ENCODE results near the gene PDSS2.
A peak's percentile ranks its signal among the peaks of the same experiment; 100 is the strongest.

Gene PDSS2

DNA sequence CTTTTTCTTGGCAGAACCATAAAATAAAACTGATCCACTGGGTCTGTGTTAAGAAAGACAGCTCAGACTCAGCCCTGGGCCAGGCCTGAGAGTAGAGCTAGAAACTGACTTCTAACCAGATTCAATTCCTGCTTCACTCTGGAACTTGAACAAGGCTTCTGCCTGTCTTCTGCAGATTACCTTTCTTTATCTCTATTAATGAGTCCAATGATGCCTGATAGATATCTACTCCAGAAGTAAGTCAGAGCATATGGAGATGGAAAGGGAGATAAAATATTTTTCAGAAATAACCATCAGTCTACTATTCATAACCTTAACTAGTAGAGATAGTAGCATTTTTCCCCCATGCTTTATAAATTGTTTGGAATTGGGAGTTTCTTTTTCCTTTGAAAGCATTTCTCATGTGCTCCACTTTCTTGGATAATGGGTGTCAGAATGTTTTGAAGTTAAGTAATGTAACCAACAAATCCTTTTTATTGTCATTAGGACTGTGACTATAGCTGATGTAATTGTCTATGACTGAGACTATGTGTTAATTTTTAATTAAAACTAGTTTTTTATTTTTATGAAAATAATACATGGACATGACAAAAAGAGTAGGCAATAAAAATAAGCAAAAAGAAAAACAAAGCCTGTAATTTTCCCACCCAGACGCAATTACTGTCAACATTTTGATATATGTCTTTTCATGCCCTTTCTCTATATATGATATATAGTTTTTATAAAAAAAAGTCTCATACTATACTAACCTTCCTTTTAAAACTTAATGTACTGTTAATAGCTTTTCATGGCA lies 37.7 kb upstream of the PDSS2 start:
- Histone ChIP-seq H3K9me3 (replicated peaks in 1 of 2; ENCODE audit: control insufficient read depth in 2 of 2, insufficient read depth in 1 of 2, low read depth in 1 of 2, low read length in 2 of 2) (no peaks in the 10 kb centered on the region), H2AK5ac (ENCODE audit: low read depth, low read length) (no peak overlapping the region), H2BK15ac (ENCODE audit: low read length) (no peak overlapping the region), H3K4me1 (ENCODE audit: control insufficient read depth in 2 of 2, insufficient read depth in 1 of 2, low read depth in 1 of 2, low read length in 2 of 2) (peaks cover 9 to 39% of the 10 kb centered on the region in 2 donors), H3K27me3 (ENCODE audit: control insufficient read depth in 3 of 3, insufficient read depth in 3 of 3, low read depth in 1 of 3, low read length in 3 of 3) (no peaks in the 10 kb centered on the region), H3K4me3 (ENCODE audit: low read length in 2 of 2) (no peak overlapping the region), H2BK12ac (ENCODE audit: low read length) (no peak overlapping the region), H3K27ac (replicated peaks; ENCODE audit: low read length) (no peak overlapping the region), H3K9ac (ENCODE audit: low read depth, low read length, poor library complexity) (no peak overlapping the region), H3K23ac (ENCODE audit: low read depth, low read length, poor library complexity) (no peak overlapping the region), H2AFZ (ENCODE audit: low read length) (no peak overlapping the region), H3K79me1 (ENCODE audit: low read depth, low read length) (no peaks in the 10 kb centered on the region), H4K8ac (ENCODE audit: low read depth, low read length) (no peak overlapping the region), H4K91ac (ENCODE audit: low read depth, low read length, poor library complexity) (no peak overlapping the region), H3K36me3 (replicated peaks in 1 of 2; ENCODE audit: control insufficient read depth in 2 of 2, insufficient read depth in 2 of 2, low read length in 2 of 2) (peaks cover 0 to 15% of the 10 kb centered on the region in 2 donors), H3K14ac (ENCODE audit: low read length) (no peak overlapping the region), H3K18ac (ENCODE audit: low read length) (no peak overlapping the region), H3K4me2 (ENCODE audit: insufficient read depth, low read length, poor library complexity, severe bottlenecking) (no peak overlapping the region), H2BK5ac (ENCODE audit: low read length) (no peak overlapping the region), H2BK120ac (ENCODE audit: low read depth, low read length) (no peak overlapping the region), H3K4ac (ENCODE audit: low read length) (no peak overlapping the region)
- DNase-seq (ENCODE audit: low spot score) = no peak
- WGBS, 2 donors (ENCODE audit: extremely low coverage in 2 of 2, insufficient read length in 2 of 2, insufficient replicate concordance in 1 of 2) = no CpG with 5 or more reads among the region's 1 CpG

- Histone ChIP-seq H3K14ac (ENCODE audit: low read length) (no peak overlapping the region), H3K18ac (ENCODE audit: low read length) (no peak overlapping the region), H2AK5ac (ENCODE audit: low read depth, low read length) (no peak overlapping the region), H2BK12ac (ENCODE audit: low read length) (no peak overlapping the region), H2AFZ (ENCODE audit: low read length) (no peak overlapping the region), H4K91ac (ENCODE audit: low read depth, low read length, poor library complexity) (no peak overlapping the region), H3K4me3 (ENCODE audit: low read length in 2 of 2) (no peak overlapping the region), H3K4ac (ENCODE audit: low read length) (no peak overlapping the region), H3K27me3 (ENCODE audit: control insufficient read depth in 3 of 3, insufficient read depth in 3 of 3, low read depth in 1 of 3, low read length in 3 of 3) (no peaks in the 10 kb centered on the region), H3K4me1 (ENCODE audit: control insufficient read depth in 2 of 2, insufficient read depth in 1 of 2, low read depth in 1 of 2, low read length in 2 of 2) (peaks cover 9 to 36% of the 10 kb centered on the region in 2 donors), H3K36me3 (replicated peaks in 1 of 2; ENCODE audit: control insufficient read depth in 2 of 2, insufficient read depth in 2 of 2, low read length in 2 of 2) (peaks cover 0 to 15% of the 10 kb centered on the region in 2 donors), H2BK15ac (ENCODE audit: low read length) (no peak overlapping the region), H3K27ac (replicated peaks; ENCODE audit: low read length) (no peak overlapping the region), H2BK5ac (ENCODE audit: low read length) (no peak overlapping the region), H3K23ac (ENCODE audit: low read depth, low read length, poor library complexity) (no peak overlapping the region), H2BK120ac (ENCODE audit: low read depth, low read length) (no peak overlapping the region), H4K8ac (ENCODE audit: low read depth, low read length) (no peak overlapping the region), H3K79me1 (ENCODE audit: low read depth, low read length) (peaks cover 3% of the 10 kb centered on the region), H3K9ac (ENCODE audit: low read depth, low read length, poor library complexity) (no peak overlapping the region), H3K9me3 (replicated peaks in 1 of 2; ENCODE audit: control insufficient read depth in 2 of 2, insufficient read depth in 1 of 2, low read depth in 1 of 2, low read length in 2 of 2) (no peaks in the 10 kb centered on the region), H3K4me2 (ENCODE audit: insufficient read depth, low read length, poor library complexity, severe bottlenecking) (no peak overlapping the region)
- no CpG with 5 or more reads among the region's 2 CpGs for WGBS, 2 donors (ENCODE audit: extremely low coverage in 2 of 2, insufficient read length in 2 of 2, insufficient replicate concordance in 1 of 2)
- DNase-seq (ENCODE audit: low spot score) = no peak
These were observed 36.6 kb upstream of the PDSS2 start for GRCh38 chr6:107495971-107496370.

- Histone ChIP-seq H2BK15ac (ENCODE audit: low read length) (no peak overlapping the region), H2AK5ac (ENCODE audit: low read depth, low read length) (no peak overlapping the region), H4K91ac (ENCODE audit: low read depth, low read length, poor library complexity) (no peak overlapping the region), H3K36me3 (replicated peaks in 1 of 2; ENCODE audit: control insufficient read depth in 2 of 2, insufficient read depth in 2 of 2, low read length in 2 of 2) (peaks cover 0 to 15% of the 10 kb centered on the region in 2 donors), H2BK12ac (ENCODE audit: low read length) (no peak overlapping the region), H3K4ac (ENCODE audit: low read length) (no peak overlapping the region), H3K79me1 (ENCODE audit: low read depth, low read length) (peaks cover 3% of the 10 kb centered on the region), H2BK5ac (ENCODE audit: low read length) (no peak overlapping the region), H3K27me3 (ENCODE audit: control insufficient read depth in 3 of 3, insufficient read depth in 3 of 3, low read depth in 1 of 3, low read length in 3 of 3) (no peaks in the 10 kb centered on the region), H3K14ac (ENCODE audit: low read length) (no peak overlapping the region), H4K8ac (ENCODE audit: low read depth, low read length) (no peak overlapping the region), H3K18ac (ENCODE audit: low read length) (no peak overlapping the region), H3K4me3 (ENCODE audit: low read length in 2 of 2) (no peak overlapping the region), H3K9ac (ENCODE audit: low read depth, low read length, poor library complexity) (no peak overlapping the region), H3K27ac (replicated peaks; ENCODE audit: low read length) (peak overlapping the region; percentile 14), H3K4me2 (ENCODE audit: insufficient read depth, low read length, poor library complexity, severe bottlenecking) (no peak overlapping the region), H2AFZ (ENCODE audit: low read length) (no peak overlapping the region), H3K23ac (ENCODE audit: low read depth, low read length, poor library complexity) (no peak overlapping the region), H2BK120ac (ENCODE audit: low read depth, low read length) (no peak overlapping the region), H3K4me1 (ENCODE audit: control insufficient read depth in 2 of 2, insufficient read depth in 1 of 2, low read depth in 1 of 2, low read length in 2 of 2) (peaks cover 9 to 36% of the 10 kb centered on the region in 2 donors), H3K9me3 (replicated peaks in 1 of 2; ENCODE audit: control insufficient read depth in 2 of 2, insufficient read depth in 1 of 2, low read depth in 1 of 2, low read length in 2 of 2) (no peaks in the 10 kb centered on the region)
- no CpG with 5 or more reads among the region's 7 CpGs for WGBS, 2 donors (ENCODE audit: extremely low coverage in 2 of 2, insufficient read length in 2 of 2, insufficient replicate concordance in 1 of 2)
- DNase-seq (ENCODE audit: low spot score) = no peak
These were observed 35.9 kb upstream of the PDSS2 start for GRCh38 chr6:107495196-107495643.

- H4K8ac ChIP-seq (ENCODE audit: low read depth, low read length) = no peak overlapping the region
- peak overlapping the region in 1 of 2 donors; percentile 89 for H3K4me3 ChIP-seq (ENCODE audit: low read length in 2 of 2)
These were observed 34.0 kb upstream of the PDSS2 start for GRCh38 chr6:107493158-107494057.

More at GRCh38 chr6:107493158-107494057, 34.0 kb upstream of the PDSS2 start:
- Histone ChIP-seq H4K91ac (ENCODE audit: low read depth, low read length, poor library complexity) (no peak overlapping the region), H3K27ac (replicated peaks; ENCODE audit: low read length) (no peak overlapping the region), H2BK5ac (ENCODE audit: low read length) (no peak overlapping the region), H2BK15ac (ENCODE audit: low read length) (no peak overlapping the region), H2BK12ac (ENCODE audit: low read length) (no peak overlapping the region), H3K4me1 (ENCODE audit: control insufficient read depth in 2 of 2, insufficient read depth in 1 of 2, low read depth in 1 of 2, low read length in 2 of 2) (peaks cover 13 to 36% of the 10 kb centered on the region in 2 donors), H2AK5ac (ENCODE audit: low read depth, low read length) (no peak overlapping the region), H3K36me3 (replicated peaks in 1 of 2; ENCODE audit: control insufficient read depth in 2 of 2, insufficient read depth in 2 of 2, low read length in 2 of 2) (peaks cover 0 to 10% of the 10 kb centered on the region in 2 donors), H3K4ac (ENCODE audit: low read length) (no peak overlapping the region), H3K23ac (ENCODE audit: low read depth, low read length, poor library complexity) (no peak overlapping the region), H3K9me3 (replicated peaks in 1 of 2; ENCODE audit: control insufficient read depth in 2 of 2, insufficient read depth in 1 of 2, low read depth in 1 of 2, low read length in 2 of 2) (no peaks in the 10 kb centered on the region), H2AFZ (ENCODE audit: low read length) (peak overlapping the region; percentile 1), H3K14ac (ENCODE audit: low read length) (no peak overlapping the region), H3K79me1 (ENCODE audit: low read depth, low read length) (peaks cover 4% of the 10 kb centered on the region), H3K18ac (ENCODE audit: low read length) (no peak overlapping the region), H3K27me3 (ENCODE audit: control insufficient read depth in 3 of 3, insufficient read depth in 3 of 3, low read depth in 1 of 3, low read length in 3 of 3) (peaks cover 0 to 4% (median 0%) of the 10 kb centered on the region in 3 experiments), H3K4me2 (ENCODE audit: insufficient read depth, low read length, poor library complexity, severe bottlenecking) (peak overlapping the region; percentile 35), H3K9ac (ENCODE audit: low read depth, low read length, poor library complexity) (no peak overlapping the region), H2BK120ac (ENCODE audit: low read depth, low read length) (no peak overlapping the region)
- peak; percentile 48 for DNase-seq (ENCODE audit: low spot score)
- WGBS, 2 donors (ENCODE audit: extremely low coverage in 2 of 2, insufficient read length in 2 of 2, insufficient replicate concordance in 1 of 2) = no CpG with 5 or more reads among the region's 12 CpGs

Data from neuronal stem cell (in vitro differentiated cells).